NCI-H69 (cell line): ENCODE results near the gene NR2E3.

Source experiments
- DNase-seq: peaks from one replicate; lab custom pipeline; 2025; lab: John Stamatoyannopoulos, UW

Gene NR2E3

DNA sequence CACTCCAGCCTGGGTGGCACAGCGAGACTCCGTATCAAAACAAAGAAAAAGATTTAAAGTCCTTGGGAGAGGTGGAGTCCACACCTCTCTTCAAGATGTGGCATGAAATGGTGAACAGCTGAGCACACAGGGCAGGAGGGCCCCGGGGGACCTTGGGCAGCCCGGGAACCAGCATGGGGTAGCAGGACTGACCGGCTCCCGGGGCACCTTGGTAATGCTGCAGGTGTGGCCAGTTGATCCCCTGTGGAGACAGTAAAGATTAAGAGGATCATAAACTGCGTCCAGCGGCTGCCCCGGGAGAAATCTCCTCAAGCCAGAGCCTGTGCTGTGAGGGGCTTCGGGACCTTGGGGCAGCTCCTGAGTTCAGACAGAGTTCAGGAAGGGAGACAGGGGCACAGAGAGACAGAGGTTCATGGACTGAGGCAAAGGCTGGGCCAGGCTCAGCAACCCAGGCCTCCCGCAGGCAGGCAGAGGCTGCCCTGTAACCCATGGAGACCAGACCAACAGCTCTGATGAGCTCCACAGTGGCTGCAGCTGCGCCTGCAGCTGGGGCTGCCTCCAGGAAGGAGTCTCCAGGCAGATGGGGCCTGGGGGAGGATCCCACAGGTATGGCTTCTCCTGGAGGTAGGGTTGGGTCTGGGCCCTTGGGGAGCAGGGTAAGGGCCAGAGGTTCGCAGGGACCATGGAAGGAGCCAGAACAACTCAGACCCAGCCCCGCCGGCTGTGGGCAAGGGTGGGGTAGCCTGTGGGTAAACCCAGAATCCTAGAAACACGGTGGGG, at the start of gene NR2E3:
TSS of gene NR2E3 (plus strand) at position 299 of the 780 bp plus-strand sequence. CDS start at position 489, 190 bp downstream.
- DNase-seq: peak; percentile 92

DNA sequence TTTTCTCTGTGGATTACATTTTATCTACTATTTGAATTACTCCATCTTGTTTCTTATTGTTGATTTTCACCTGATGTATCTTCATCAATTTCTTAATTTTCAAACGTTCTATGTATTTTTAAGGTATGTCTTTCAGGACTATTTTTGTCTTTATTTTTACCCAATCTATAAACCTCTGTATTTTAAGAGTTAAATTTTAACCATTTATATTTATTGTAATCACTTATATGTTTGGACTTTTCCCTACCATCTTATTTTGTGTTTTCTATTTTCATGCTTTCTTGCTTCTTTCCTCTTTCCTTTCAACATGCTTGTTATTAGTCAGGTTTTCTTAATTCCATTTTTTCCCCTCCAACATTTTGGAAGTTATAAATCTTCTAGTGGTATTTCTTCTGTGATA, 49.5 kb upstream of the NR2E3 start:
- DNase-seq: no peak

GRCh38 chr15:71761649-71762048, 48.7 kb upstream of the NR2E3 start:
- DNase-seq: no peak

DNA sequence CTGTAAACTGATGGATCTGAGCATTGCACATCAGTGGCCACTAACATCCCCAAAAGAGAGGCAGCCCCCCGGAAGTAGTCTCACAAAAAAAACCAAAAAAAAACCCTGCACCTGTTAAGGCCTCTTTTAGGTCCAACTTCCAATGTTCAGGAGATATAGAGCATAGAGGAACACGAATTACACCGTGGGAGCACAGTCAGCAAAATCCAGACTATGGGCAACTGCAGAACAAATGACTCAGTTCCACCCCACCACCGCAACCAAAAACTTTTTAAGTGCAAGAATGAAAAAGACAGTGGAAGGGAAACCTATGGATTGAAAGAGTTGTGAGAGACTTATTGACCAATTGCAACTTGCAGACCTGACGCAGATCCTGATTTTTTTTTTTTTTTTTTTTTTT, 42.2 kb upstream of the NR2E3 start:
- DNase-seq: no peak

- no peak for DNase-seq
These were observed 37.0 kb upstream of the NR2E3 start for GRCh38 chr15:71773206-71773859.

GRCh38 chr15:71775856-71776255, 34.5 kb upstream of the NR2E3 start:
- no peak for DNase-seq

GRCh38 chr15:71776304-71776703, 34.0 kb upstream of the NR2E3 start:
- no peak for DNase-seq

DNA sequence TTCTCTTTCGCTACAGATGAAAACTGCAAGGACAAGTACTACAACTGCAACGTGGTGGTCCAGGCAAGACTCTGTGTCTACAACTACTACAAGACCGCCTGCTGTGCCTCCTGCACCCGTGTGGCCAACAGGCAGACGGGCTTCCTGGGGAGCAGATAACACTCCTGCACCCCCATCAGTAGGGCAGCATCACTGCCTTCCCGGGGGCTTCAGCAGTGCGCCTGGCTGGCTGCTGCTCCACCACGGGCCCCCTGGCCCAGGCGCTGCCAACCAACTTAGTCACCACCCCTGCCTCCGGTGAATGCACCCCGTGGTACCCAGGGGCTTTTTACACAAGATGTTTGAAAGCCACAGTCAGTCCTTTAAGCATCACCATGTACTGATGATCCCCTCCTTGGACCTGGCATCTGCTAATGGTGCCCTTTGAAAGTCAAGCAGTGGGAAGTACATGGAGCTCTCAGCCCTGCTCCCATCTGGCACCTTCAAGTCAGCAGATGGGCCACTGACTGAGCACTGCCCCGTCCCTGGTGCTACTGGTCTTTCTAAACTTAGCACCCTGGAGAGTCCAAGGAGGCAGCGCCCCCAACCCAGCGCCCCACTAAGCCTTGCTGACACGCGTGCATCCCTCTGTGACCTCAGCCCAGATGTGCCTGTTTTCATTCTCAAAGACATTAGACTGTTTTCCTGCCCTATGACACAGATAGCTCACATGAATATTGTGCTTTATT, 33.0 kb upstream of the NR2E3 start:
- no peak for DNase-seq

GRCh38 chr15:71779073-71779797, 31.1 kb upstream of the NR2E3 start:
- no peak for DNase-seq

- DNase-seq: peak; percentile 63
These were observed 30.0 kb upstream of the NR2E3 start for GRCh38 chr15:71780115-71780976.

- DNase-seq: no peak
These were observed 29.0 kb upstream of the NR2E3 start for GRCh38 chr15:71781179-71781964.

DNA sequence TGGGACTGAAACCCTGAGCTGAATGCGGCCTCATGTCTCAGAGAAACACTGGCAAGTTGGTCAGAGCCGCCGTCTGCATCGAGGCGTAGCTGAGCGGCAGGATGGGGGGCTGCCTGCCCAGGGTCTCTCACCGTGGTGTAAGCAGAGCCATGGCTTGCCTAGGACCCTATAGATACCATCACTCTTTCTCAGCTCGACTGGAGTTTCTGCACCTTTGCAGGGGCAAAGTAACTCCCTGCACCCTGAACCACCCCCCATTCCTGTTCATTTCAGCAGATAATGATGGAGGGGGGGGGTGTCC, 28.4 kb upstream of the NR2E3 start:
- DNase-seq: no peak

DNA sequence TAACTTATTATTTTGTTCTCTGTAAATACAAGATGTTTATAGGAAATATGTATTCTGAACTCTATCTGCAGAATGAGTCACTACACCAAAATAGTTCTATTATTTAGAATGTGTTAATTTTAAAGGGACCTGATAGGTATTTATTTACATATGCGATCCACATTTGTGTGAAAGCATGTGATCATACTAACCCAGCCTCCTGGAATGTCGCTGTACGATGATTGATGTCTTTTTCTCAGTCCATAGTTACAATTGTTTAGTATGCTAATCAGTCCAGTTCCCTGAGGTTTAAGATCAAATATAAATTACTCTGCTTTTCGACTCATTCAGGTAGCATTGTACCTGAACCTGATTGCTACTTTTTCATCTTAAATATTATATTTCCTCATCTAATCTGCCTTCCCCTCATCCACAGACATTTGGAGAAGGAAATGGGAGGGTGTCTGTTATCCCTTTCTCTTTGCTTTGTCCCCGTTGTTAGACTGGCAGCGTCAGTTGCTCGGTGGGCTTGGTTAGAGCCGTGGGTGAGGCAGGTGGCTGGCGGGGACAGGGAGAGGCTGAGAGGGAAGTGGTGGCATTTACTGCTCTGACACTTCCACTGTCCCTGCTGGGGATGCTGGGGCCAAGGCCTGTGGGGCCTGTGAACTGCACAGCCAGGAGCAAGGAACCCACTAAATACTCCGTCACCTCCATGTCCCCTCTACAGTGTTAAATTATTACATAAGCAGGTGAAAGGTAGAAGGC, 27.8 kb upstream of the NR2E3 start:
- DNase-seq: no peak

- peak; percentile 5 for DNase-seq
These were observed 25.6 kb upstream of the NR2E3 start for GRCh38 chr15:71784719-71785118.

GRCh38 chr15:71785996-71786395, 24.4 kb upstream of the NR2E3 start:
- DNase-seq: no peak

GRCh38 chr15:71786673-71787072, 23.7 kb upstream of the NR2E3 start:
- no peak for DNase-seq

DNA sequence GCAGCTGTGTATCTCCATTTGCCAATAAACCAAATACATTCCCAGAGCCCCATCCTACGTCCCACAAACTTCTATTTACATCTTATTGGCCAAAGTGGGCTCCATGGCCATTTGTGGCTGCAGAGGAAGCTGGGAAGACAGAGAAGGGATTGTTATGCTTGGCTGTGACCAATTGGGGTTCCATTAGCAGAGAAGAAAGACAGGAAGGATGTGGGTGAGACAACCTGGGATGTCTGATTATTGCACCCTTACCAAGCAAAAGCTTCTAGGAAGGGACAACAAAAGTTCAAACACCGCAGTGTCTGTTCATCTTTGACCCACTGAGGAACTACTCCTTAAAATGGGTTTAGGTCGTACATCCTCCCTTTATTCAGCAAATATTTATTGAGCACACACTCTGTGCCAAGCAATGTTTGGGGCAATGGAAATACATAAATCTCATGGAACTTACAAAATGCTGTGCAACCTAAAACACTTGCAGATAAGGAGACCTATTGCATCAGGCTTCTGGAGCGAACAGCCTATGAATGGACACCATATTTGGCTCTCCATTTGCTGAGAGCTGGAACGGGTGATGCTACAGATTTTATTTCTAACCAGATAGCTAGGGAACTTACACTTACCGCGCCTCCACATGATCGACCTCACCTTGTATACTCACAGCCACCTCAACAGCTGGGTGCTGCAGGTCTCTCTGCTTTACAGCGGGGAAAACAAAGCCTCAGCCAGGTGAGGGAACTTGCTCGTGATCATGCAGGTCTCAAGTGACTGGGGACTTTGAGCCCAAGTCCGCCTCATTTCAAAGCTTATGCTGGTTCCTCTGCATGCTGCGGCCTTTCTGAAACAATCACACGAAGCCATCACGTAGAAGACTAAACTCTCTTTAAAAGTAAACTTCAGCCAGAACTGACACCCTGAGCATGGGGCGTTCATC, 21.4 kb upstream of the NR2E3 start:
- no peak for DNase-seq

GRCh38 chr15:71789616-71790015, 20.7 kb upstream of the NR2E3 start:
- DNase-seq: no peak

- no peak for DNase-seq
These were observed 20.3 kb upstream of the NR2E3 start for GRCh38 chr15:71790081-71790480.
